Suprapubic skin (tissue), 3 donors: ENCODE results near the gene NTM.

ENCODE experiments used
- CTCF ChIP-seq, 2 donors: fragments of 200-600 bp in 1 of 2; fragments of 450-650 bp in 1 of 2; sonication (generic) in 1 of 2; IDR thresholded peaks; one replicate each; pipeline ENCODE4 v1.5.1; 2016 to 2019; ENCODE audit warnings: antibody characterized with exemption in 2 of 2, mild to moderate bottlenecking in 1 of 2, moderate library complexity in 1 of 2
- EP300 ChIP-seq: sonication (generic); formaldehyde crosslinking; IDR thresholded peaks from one replicate; pipeline ENCODE4 v1.6.1; 2017; ENCODE audit warnings: antibody characterized with exemption
- POLR2A ChIP-seq, 2 donors: fragments of 450-650 bp; IDR thresholded peaks; one replicate each; pipeline ENCODE4 v1.6.1; 2017; ENCODE audit warnings: antibody characterized with exemption in 2 of 2, mild to moderate bottlenecking in 2 of 2, moderate library complexity in 2 of 2

- no peak for TF ChIP-seq CTCF (IDR thresholded peaks at IDR 0.05)
- TF ChIP-seq POLR2A (IDR thresholded peaks at IDR 0.05) = no peak
- no peak for TF ChIP-seq EP300
Observed at GRCh38 chr11:132298357-132298756, 927.9 kb downstream of the NTM start.
